Measurements from ENCODE around the gene SGSH. TPM values are rescaled to one million over a fixed set of nuclear protein-coding genes. Genes with fewer than 3 reads are reported as not detected.

The SGSH gene
- total RNA-seq, 1 donor from 2014 or later, result 24.0 TPM

- Histone ChIP-seq H4K20me1 (ENCODE audit: insufficient read depth, low read length) (no peaks in the 10 kb centered on the region), H2AFZ (ENCODE audit: low read depth, low read length) (no peak overlapping the region), H3K79me2 (ENCODE audit: insufficient read depth, low read length) (no peaks in the 10 kb centered on the region), H3K27ac (ENCODE audit: low read depth, low read length) (no peak overlapping the region), H3K27me3 (ENCODE audit: insufficient read depth, low read length) (no peaks in the 10 kb centered on the region), H3K9me3 (ENCODE audit: insufficient read depth, low read depth, low read length) (no peaks in the 10 kb centered on the region), H3K4me2 (ENCODE audit: low read length) (no peak overlapping the region), H3K4me3 (ENCODE audit: insufficient read depth, low read depth, low read length) (no peak overlapping the region), H3K4me1 (ENCODE audit: insufficient read depth, low read length) (no peaks in the 10 kb centered on the region), H3K36me3 (ENCODE audit: insufficient read depth, low read length) (no peaks in the 10 kb centered on the region), H3K9ac (ENCODE audit: low read length) (no peak overlapping the region)
- H3K9me3 Mint-ChIP-seq (ENCODE audit: unreplicated experiment), result no peaks in the 10 kb centered on the region
- H3K4me3 Mint-ChIP-seq (ENCODE audit: unreplicated experiment), result no peak overlapping the region
- no peak overlapping the region for H3K27ac Mint-ChIP-seq (ENCODE audit: unreplicated experiment)
- no peaks in the 10 kb centered on the region for H3K27me3 Mint-ChIP-seq (ENCODE audit: low read depth, unreplicated experiment)
- H3K4me1 Mint-ChIP-seq (ENCODE audit: low read depth, unreplicated experiment), result no peaks in the 10 kb centered on the region
- FAIRE-seq (no peak), DNase-seq (ENCODE audit: low read depth) (no peak)
- TF ChIP-seq CTCF (IDR thresholded peaks at IDR 0.05; ENCODE audit: insufficient read depth, low read depth, low read length), result no peak
- TF ChIP-seq EZH2 (IDR thresholded peaks at IDR 0.05; ENCODE audit: insufficient read depth, low read length), result no peak
- peaks cover 19% of the 10 kb centered on the region for H3K36me3 Mint-ChIP-seq (ENCODE audit: low read depth, unreplicated experiment)
Observed at GRCh38 chr17:80243526-80244433, 23.6 kb upstream of the SGSH start.

GRCh38 chr17:80242505-80242904 lies 22.4 kb upstream of the SGSH start:
- H3K36me3 Mint-ChIP-seq (ENCODE audit: low read depth, unreplicated experiment), result peaks cover 24% of the 10 kb centered on the region
- H4K20me1 ChIP-seq (ENCODE audit: insufficient read depth, low read length), result no peaks in the 10 kb centered on the region
- no peak overlapping the region for H3K4me3 Mint-ChIP-seq (ENCODE audit: unreplicated experiment)

More at GRCh38 chr17:80242505-80242904, 22.4 kb upstream of the SGSH start:
- H3K27ac ChIP-seq (ENCODE audit: low read depth, low read length), result no peak overlapping the region
- TF ChIP-seq CTCF (IDR thresholded peaks at IDR 0.05; ENCODE audit: insufficient read depth, low read depth, low read length) (no peak), EZH2 (IDR thresholded peaks at IDR 0.05; ENCODE audit: insufficient read depth, low read length) (no peak)
- no peak overlapping the region for H2AFZ ChIP-seq (ENCODE audit: low read depth, low read length)
- no peaks in the 10 kb centered on the region for H3K4me1 ChIP-seq (ENCODE audit: insufficient read depth, low read length)
- Mint-ChIP-seq H3K9me3 (ENCODE audit: unreplicated experiment) (no peaks in the 10 kb centered on the region), H3K27me3 (ENCODE audit: low read depth, unreplicated experiment) (no peaks in the 10 kb centered on the region), H3K27ac (ENCODE audit: unreplicated experiment) (no peak overlapping the region), H3K4me1 (ENCODE audit: low read depth, unreplicated experiment) (no peaks in the 10 kb centered on the region)
- DNase-seq (ENCODE audit: low read depth) (no peak), FAIRE-seq (no peak)
- no peak overlapping the region for H3K9ac ChIP-seq (ENCODE audit: low read length)
- no peaks in the 10 kb centered on the region for H3K36me3 ChIP-seq (ENCODE audit: insufficient read depth, low read length)
- no peaks in the 10 kb centered on the region for H3K79me2 ChIP-seq (ENCODE audit: insufficient read depth, low read length)
- no peak overlapping the region for H3K4me2 ChIP-seq (ENCODE audit: low read length)
- H3K9me3 ChIP-seq (ENCODE audit: insufficient read depth, low read depth, low read length), result no peaks in the 10 kb centered on the region
- no peaks in the 10 kb centered on the region for H3K27me3 ChIP-seq (ENCODE audit: insufficient read depth, low read length)
- H3K4me3 ChIP-seq (ENCODE audit: insufficient read depth, low read depth, low read length), result no peak overlapping the region
